HG03520 (cell line): ENCODE results near the gene TWIST2.

ENCODE experiments used
- ATAC-seq: cut with Tn5 transposase; IDR thresholded peaks from one replicate; pipeline ENCODE4 v1.9.1; 2021; ENCODE audit warnings: mild to moderate bottlenecking, moderate library complexity; ENCODE audit not compliant: unreplicated experiment

Gene TWIST2

DNA sequence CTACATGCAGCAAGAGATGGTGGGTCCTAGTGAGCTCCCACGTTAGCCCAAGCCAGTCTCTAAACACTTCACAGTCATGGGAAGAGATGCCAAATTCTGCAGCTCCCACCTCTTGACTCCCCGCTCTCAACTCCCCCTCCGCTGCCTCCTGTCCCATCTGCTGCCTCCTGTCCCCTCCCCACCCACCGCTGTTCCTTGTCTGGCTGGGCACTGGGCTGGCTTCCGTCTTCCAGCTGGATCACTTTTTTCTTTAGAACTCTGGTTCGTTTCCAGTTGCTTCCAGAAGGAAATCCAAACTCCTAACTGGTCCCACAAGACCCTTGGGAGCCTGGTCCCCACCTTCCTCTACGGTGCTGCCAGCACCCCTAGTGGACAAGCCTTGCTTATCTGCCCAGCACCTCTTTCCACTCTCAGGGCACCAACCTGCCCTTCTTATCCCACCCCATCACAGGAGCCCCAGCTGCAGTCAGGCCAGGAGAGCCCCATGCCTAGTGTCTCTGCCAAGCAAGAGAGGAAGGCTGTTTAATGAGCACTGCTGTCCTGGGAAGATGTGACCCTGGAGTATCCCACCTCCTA is 12.1 kb upstream of the TWIST2 start:
- ATAC-seq, result no peak

DNA sequence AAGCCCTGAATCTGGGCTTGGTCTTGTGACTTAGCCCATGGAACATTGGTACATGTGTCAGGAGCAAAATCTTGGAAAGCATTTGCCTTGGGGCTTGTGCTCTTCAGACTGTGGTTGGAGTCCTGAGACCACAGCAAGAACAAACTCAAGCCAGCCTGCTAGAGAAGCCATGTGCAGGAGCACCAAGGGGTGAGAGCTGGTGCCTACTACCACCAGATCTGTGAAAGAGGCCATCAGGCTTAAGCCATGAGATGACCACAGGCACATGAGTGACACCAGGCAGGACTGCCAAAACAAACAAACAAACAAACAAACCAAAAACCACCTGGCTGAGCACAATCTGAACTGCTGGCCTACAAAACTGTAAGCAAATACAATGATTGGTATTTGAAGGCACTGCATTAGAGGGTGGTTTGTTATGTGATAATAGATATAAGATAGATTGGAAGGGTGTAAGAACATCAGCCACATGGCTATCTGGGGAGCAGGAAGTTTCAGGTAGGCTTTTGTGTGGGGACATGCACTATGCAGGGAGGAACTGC is 9.0 kb upstream of the TWIST2 start:
- no peak for ATAC-seq

DNA sequence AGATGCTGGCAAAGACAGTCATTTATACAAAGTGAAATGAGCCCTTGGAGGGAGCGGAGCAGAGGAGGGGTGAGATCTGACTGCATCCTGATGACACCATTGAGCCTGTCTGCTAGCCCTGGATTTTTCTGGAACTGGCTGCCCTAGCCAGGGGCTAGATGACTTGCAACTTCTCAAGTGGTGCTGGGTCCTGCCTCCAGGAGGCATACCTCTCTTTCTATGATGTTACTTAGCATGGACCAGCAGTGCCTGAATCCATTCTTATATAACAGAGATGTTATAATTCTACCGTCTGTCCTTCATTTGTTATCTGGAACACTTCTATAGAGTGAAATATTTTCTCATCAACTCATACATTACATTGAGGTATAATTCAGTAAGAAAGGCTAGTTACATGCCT is 8.5 kb upstream of the TWIST2 start:
- ATAC-seq, result no peak

DNA sequence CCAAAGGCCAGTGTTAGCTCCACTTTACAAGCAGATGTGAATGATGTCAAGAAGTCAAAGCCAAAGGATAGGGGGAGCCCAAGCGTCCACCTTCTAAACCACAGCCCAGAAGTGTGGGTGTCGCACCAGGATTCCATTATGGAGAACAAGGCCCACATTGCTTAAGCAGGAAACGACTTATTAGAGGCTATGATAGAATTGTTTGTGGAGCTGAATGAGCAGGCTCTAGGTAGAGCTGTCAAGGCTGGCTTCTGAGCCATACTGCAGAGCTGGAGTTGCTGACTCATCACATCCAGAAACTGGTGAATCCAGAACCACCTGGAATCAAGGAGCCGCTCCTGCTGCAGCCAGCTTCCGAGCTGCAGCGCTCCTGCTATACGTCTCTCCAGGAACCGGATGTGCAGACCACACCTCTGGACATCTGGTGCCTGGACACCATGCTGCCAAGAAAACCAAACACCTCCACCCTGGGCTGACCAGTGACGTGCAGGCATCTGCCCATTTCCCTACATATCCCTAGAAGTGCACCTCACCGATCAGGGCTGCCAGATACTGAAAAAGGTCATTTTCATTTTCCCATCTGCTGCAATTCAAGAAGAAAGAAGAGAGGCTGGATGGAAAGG is 6.2 kb upstream of the TWIST2 start:
- no peak for ATAC-seq

DNA sequence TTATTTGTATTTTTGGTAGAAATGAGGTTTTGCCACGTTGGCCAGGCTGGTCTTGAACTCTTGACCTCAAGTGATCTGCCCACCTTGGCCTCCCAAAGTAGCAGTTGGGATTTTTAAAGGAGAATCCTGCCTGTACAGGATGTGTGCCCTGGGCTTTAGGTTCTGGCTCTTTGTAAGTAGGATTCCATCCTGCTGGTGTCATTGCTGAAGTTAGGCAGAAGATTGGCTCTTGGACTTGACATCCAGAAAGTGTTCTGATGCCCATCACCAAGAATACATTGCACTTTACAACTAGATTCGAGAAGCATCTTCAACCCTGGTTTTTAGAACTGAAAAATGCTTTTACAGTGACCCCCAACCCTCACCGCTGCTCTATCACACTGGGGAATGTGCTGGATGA is 4.4 kb upstream of the TWIST2 start:
- no peak for ATAC-seq

DNA sequence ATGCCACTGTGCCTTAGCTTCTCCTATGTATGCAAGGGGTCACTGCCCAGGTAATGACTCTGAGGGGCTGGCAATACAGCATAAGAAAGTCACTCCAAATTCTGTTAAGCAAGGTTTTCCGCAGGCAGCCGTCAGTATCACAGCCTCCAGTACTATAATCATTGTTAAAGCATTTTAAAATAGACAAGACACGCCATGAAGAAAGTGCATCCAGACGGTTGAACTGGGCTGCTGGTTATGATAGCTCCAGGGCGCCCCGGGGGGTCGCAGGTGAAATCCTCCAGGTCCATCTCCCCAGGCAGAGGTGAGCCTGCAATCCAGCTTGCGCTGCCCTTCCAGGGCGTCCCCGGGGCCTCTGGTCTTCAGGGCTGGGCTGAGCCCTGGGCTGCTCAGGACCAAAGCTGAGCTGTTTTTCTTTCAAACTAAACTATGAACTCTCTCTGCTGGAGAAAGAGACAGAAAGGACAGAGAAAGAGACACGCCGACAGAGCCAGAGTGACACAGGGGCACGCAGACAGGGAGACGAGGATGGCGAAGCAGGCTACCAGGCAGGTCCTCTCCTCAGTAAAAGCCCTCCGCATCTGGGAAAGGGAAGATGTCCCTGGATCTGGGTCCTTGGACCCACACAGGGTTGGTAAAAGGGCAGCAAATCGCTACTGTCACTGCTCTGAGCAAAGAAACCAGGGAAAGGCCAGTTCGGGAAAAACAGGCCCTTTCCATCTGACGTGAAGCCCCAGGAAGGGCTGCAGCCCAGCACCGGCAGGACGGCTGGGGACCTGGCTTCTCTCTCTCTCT is 2.1 kb upstream of the TWIST2 start:
- no peak for ATAC-seq

DNA sequence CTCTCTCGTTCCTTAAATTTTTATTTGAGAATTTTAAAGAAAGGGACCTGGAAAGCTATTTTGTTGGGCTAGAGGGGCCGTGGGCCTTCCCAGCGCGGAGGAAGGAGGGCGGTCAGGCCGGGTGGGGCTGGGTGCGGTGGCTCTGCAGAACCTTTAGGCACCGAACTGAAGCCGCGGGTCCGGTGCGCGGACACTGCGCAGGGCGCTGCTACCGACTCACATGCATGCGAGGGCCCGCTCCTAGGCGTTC is 1.6 kb upstream of the TWIST2 start:
- no peak for ATAC-seq

DNA sequence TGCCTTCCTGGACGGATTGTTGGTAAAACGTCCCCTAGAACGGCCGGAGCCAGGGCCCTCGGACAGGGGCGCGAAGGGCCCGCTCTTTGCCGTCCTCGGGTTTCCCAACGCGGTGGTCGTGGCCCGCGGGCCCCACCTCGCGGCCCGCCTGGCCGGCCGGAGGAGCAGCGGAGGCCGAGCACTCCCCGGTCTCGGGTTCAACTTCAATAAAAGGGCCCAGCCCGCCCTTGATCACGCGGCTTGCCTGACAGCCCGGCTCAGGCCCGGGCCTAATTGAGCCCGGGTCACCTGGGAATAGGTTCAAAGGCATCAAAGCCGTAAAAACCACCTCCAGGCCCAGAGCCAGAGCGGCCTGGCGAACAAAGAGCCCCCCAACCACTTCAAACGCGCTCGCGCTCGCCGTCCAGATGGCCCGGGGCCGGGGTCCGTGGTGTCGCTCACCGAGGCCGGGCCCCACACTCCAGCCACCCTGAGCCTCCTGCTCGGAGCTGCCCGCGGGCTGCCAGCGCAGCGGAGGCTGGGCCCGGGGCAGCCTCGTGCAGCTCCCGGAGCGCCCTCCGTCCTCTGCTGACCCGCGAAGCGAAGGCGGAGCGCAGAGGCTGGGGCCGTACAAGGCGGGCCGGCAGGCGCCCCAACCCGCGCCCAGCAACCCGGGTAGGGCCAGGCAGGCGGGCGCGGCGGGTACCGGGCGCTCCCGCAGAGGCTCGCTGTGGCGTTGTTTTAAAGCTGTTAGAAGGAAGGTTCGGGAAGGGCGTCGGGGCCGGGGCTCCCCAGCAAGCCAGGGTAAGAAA is 1.1 kb upstream of the TWIST2 start:
- ATAC-seq, result no peak

DNA sequence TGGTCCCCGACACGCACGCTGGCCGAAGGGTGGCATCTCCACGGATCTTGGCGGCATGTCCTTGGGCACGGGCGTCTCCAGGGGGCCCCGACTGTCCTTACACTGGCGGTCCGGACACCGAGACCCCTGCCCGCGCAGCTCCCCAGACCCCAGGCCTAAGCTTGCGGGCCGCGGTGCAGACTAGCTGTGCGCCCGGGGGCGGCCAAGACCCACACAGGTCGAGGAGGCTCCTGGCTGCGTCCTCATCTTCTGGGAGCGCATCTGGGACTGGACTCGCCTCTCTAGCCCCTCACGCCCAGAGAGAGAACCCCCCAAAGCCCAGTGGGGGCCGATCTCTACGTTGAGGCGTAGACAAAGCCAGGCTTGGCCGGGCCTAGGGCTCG is 475 bp upstream of the TWIST2 start:
- ATAC-seq, result no peak

DNA sequence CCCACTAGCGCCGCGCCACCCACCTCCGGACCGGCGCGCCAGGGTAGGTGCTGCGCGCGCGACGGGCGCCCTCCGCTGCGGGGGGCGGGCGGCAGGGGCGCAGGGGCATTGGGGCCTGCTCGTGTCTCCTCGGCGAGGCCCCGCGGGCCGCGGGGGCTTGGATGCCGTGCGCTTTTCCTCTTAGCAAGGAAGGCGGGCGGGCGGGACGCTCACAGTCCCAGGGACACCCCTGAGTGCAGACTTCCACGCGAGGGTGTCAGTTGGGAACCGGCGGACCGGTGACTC is 748 bp downstream of the TWIST2 start:
- no peak for ATAC-seq

DNA sequence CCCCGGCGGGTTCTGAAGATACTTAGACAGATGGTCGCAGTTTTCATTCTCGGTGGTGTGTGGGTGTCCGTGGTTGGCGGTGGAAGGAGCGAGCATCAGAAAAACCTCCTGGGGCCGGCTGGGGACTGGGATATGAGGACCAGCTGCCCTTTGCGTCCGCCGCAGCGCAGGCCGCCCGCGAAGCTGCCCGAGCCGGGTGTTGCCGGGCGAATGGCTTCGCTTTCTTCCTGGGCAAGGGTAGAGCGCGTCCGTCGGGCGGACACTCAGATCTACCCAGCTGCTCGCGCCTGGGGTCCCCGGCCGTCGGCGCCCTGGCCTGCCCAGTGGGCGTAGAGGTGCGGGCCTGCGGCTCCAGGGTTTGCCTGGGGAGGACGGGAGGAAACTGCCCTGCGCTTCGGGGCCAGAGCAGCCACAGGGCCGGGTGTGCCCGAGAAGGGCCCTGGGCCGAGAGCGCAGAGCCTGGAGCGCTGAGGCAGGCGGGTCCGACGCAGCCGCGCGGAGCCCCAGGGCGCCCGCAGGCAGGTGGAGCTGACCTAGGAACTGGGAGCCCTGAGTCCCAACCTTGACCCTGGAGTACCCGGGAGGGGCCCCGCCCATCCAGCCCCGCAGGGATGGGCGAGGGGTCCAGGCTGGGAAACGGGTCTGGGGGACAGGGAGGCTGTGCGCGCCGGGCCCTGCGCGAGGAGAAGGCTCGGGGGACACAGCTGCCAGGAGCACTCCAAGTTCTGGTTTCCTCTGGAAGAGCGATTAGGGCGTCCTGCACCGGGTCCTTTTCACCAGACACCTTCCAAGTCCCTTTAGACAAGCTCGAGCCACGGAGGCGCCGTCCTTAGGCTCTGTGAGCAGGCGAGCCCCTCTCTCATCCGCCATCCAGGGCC is 1.3 kb downstream of the TWIST2 start:
- no peak for ATAC-seq

DNA sequence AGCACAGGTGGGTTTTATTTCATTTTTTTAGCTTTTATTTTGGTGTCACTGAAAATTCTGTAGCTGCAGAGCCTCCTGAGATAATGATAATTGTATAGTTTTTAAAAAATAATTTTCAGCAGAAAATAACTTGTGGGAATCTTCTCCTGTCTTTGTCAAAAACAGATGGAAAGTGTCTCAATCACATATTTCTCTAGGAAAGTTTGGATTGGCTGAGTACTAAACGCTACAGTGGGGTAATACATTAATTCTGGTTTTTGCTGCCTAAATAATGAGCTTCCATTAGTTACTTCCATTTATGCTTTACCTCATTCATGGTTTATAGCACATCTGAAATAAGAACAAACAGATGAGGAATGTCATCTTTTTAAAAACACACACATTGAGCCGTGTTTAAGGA is 2.2 kb downstream of the TWIST2 start:
- no peak for ATAC-seq

DNA sequence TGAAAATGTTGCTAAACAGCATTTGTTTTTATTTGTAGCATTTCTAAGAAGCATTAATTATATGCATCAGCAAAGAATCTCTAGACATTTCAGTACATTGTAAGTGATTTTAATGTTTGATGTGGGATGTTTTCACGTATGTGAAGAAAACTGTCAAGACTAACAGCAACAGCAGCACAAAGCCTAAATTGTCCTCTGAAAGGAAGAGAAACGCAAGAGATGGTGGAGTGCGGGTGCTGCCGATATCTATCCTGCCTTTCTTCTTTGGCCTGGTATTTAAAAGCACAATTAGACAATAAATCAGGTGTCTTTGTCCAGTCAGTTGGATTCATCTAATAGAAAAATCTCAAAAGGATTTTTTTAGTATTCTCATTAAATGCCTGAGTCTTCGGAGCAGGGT is 3.1 kb downstream of the TWIST2 start:
- ATAC-seq, result no peak

DNA sequence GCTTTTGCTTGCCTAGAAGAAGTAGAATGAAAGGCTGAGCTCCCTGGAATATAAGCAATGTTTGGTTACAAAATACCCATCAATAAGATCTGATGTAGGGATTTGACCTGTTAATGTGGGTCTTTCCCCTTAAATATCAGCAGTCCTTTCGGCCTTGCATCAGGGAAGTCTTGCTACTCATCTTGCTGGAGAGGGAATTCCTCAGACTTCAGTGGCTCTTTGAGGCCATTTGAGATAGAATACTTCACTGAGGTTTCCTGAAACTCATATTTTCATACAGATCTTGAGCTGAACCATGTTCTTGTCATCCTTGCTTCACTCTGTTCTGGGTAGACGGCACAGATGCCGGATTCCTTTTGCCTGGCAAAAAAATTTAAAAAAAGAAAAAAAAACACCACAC is 3.9 kb downstream of the TWIST2 start:
- no peak for ATAC-seq

DNA sequence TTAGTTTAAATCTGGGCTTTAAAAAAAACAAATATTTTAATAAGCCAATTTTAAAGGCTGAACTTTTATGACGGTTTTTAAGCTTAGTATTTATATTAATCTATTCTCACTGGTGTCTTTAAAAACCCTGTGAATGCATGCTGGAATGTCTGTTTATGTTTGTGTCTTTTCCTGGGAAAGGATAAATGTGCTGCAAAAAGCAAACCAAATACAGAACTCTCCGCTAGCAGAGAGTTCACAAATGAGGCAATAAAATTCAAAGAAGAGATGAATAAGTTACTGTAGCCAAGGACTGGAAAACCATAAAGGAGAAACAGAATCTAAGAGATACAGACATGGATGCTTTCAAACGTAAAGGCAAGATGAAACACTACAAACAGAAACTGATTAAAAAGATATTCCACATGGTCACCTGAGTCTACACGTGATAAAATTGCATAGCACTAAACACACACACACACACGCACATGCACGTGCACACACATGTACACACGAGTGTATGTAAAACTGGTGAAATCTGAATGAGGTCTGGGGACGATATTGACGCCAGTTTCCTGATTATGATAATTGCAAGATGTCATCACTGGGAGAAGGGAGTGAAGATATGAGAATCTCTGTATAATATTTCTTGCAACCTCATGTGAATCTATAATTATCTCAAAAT is 4.5 kb downstream of the TWIST2 start:
- no peak for ATAC-seq

DNA sequence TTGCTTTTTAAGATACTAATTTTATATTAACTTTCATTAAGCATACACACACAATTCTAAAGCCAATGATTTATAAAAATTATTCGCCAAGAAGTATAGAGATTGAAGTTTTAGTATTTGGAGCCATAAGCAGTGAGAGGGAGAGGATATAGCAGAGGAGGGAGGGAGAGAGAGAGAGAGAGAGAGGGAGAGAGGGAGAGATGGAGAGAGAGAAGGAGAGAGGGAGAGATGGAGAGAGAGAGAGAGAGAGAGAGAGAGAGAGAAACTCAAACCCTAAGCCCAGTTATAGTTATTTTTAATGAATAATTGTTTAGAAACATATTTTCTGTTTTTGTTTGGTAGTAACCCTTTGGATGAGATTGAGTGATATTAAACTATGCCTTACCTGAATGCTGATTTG is 5.3 kb downstream of the TWIST2 start:
- ATAC-seq, result no peak

DNA sequence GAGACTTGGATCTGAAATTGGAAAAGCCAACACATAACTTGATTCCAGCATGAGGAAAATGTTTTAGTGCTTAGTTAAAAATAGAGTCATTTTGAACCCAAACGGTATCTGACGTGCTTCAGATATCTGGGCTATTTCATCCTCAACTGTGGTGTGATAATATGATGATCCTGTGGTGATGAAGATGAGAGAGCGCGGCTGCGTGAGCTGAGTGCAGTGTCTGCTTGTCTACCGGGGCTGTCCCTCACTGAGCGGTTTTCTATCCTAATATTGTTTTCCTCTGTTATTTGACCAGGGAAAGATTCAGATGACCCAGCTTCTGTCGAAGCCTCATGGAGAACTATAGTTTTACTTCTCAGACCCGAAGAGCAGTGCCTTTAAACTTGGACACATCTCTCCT is 5.8 kb downstream of the TWIST2 start:
- no peak for ATAC-seq

DNA sequence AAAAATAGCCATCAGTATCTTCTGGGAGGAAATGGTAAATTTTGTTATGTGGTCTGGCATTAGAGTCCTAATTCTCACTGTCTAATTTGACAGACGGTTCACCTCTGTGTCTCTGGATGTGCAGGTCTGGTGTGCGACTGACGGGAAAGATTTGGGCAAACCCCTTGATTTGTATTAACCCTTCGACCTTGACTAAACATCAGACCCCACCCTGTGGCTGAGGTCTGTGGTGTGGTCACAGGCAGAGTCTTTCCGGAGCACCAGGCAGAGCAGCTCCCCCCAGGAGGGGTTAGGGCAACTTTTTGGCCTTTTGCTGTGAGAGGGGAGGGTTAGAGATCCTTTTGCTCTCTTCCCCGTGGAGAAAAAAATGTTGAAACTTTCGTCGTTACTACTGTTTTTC is 6.4 kb downstream of the TWIST2 start:
- no peak for ATAC-seq

DNA sequence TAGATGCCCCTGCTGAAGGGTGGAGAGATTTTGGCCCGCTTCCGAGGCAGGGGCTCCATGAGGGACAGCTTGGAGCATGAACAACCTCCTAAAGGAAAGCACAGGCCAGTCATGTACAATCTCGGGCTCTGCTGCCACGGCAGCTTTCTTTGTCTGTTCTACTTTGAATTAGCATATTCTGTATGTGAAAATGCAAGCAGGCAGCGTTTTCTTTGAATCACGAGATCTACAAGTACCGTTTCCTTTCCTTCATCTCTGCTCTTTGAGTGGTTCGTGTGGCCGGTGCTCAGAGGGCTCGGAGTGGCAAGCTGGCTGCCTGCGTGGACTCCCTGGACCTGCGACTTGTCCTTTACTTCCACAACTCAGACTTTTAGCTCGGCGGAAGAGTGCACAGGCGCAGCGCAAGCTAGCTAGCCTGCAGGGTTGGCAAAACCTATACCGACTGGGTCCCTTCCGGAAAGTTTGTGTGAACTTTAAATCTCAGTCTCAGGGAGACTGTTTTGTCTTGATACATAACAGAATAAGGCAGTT is 6.9 kb downstream of the TWIST2 start:
- ATAC-seq, result no peak

DNA sequence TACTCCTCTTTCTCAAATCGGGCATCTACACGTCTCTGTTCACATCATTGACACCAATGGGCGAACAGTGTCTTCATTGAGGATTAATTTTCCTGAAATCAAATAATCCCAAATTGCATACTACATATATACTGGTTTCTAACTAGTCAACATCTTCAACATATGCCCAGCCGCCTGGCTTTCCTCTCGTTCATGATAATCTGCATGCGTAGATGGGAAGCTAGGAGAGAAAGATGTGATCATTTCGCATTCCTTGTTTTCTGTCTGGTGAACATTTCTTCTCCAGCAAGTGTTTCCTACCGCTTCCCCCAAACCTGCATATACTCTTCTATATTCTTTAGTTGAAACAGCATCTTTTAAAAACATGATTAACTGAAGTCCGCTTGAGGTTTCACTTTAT is 7.4 kb downstream of the TWIST2 start:
- no peak for ATAC-seq
